A549 treated with Mapracorat at 1 μM for 4 hours (cell line): ENCODE results near the gene RNF133. TPM values are rescaled to one million over a fixed set of nuclear protein-coding genes. Genes with fewer than 3 reads are reported as not detected.

Source experiments
- total RNA-seq: library from RNA; stranded (reverse); fragments of 200-300 nt; extraction: Qiagen RNA extraction; gene quantifications from 5 replicates; pipeline ENCODE4 v1.2.3, GENCODE V29; 2022

RNF133 gene, protein sequence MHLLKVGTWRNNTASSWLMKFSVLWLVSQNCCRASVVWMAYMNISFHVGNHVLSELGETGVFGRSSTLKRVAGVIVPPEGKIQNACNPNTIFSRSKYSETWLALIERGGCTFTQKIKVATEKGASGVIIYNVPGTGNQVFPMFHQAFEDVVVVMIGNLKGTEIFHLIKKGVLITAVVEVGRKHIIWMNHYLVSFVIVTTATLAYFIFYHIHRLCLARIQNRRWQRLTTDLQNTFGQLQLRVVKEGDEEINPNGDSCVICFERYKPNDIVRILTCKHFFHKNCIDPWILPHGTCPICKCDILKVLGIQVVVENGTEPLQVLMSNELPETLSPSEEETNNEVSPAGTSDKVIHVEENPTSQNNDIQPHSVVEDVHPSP
- not detected in 5 replicates for total RNA-seq

DNA sequence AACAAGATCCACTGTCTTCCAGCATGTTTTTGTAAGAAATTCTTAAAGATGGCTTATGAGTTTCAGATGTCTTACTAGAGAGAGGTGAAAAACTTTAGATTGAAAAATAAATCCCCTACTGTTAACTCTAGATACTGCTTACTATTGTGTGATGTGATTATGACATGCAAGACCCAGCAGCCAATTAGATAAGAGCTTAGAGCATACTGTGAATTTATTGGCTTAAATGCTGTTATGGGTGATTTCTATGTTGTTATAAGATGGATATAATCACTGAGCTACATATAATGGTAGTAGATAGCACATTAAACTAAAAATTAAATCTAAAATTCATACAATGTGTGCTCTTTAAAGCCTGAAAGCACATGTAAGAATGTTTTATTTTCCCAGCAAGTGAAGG lies at the start of gene RNF133:
Gene RNF133 (minus strand): TSS at position 101 of the 400 bp plus-strand sequence. CDS start 199 bp downstream, outside the sequence.

DNA sequence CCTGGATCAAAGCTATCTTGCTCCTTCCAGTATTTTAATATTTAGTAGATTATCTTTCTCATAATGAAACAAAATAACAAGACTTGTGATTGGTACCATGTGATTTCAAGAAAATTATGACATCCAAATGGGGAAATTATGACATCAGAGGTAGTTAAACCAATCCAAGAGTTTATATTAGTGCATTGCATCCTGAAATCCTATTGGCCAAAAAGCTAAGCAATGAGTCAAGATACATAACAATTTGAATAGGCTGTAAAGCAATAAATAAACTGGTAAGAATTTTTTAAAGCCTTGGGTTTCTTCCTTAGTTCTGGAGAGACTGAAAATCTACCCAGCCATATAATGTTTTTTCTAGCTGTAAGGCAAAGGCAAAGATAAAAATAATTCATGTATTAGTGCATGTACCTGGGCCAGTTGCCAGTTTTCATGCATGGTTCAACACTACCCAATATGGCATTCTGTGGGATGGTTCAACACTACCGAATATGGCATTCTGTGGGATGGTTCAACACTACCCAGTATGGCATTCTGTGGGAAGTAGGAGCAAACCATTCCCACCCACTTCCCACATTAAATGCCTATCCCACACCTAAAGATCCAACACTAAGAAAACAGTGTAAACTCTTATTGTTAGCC lies 4.1 kb upstream of the RNF133 start, which contains the start of gene RNF148:
Gene RNF148 (minus strand): TSS at position 51 of the 639 bp plus-strand sequence. CDS start 172 bp downstream, outside the sequence.

Other genes with a start within 250 kb of the RNF133 start
- gene RNF148, start 3.8 kb upstream of the RNF133 start, total RNA-seq: not detected in 5 replicates
- 0.03 to 0.11 TPM (median 0.05 TPM) in 4 of 5 replicates, not detected in the other for gene CADPS2, start 187.3 kb upstream of the RNF133 start, total RNA-seq